GM10248 (cell line): Measurements from ENCODE around the gene TTC34.
"Not testable (repeated sequence)": the region's sequence is repeated elsewhere in the genome, so short reads cannot be mapped to it uniquely, and the experiment has no call there.

Experiments
- CTCF ChIA-PET: fragments of 300-600 bp; sonication (Branson Sonifier 250); formaldehyde crosslinking; extraction: SDS; loops from one replicate; lab custom pipeline; 2021; ENCODE audit warnings: antibody characterized with exemption; lab: Yijun Ruan, JAX
- POLR2A ChIA-PET: fragments of 350-650 bp; sonication (Branson Sonifier 250); formaldehyde crosslinking; extraction: SDS; loops from one replicate; lab custom pipeline; 2020; ENCODE audit warnings: antibody characterized with exemption; lab: Yijun Ruan, JAX
- DNase-seq: peaks from one replicate; pipeline ENCODE4 v3.0.0; 2012; ENCODE audit errors: extremely low spot score
- CTCF ChIP-seq: IDR thresholded peaks from 2 replicates; pipeline ENCODE4 v1.5.1; 2012; ENCODE audit warnings: mild to moderate bottlenecking, low read depth; ENCODE audit errors: extremely low read depth, missing control alignments, control extremely low read depth

Gene TTC34

GRCh38 chr1:2628933-2629626, 172.4 kb downstream of the TTC34 start:
- DNase-seq: no peak
- POLR2A ChIA-PET: no interaction called here
- no peak for TF ChIP-seq CTCF
- CTCF ChIA-PET: no interaction called here

GRCh38 chr1:2628191-2628932, 173.1 kb downstream of the TTC34 start:
- no peak for TF ChIP-seq CTCF
- no peak for DNase-seq
- ChIA-PET POLR2A (no interaction called here), CTCF (no interaction called here)

- CTCF ChIA-PET: no interaction called here
- DNase-seq: no peak
- POLR2A ChIA-PET: no interaction called here
- no peak for TF ChIP-seq CTCF
Measured at GRCh38 chr1:2627746-2628145, 173.7 kb downstream of the TTC34 start.

GRCh38 chr1:2625748-2626147, 175.7 kb downstream of the TTC34 start:
- CTCF ChIA-PET: interaction anchor here (1.4 kb wide), 1 partner anchor 20 kb away, joined by 3 read pairs; no protein-coding TSS in a partner anchor
- DNase-seq, POLR2A ChIA-PET: not testable (repeated sequence)

GRCh38 chr1:2625311-2625710, 176.2 kb downstream of the TTC34 start:
- CTCF ChIA-PET: no interaction called here
- no peak for TF ChIP-seq CTCF

GRCh38 chr1:2624735-2625300, 176.7 kb downstream of the TTC34 start:
- ChIA-PET CTCF (no interaction called here), POLR2A (no interaction called here)
- DNase-seq: no peak
- no peak for TF ChIP-seq CTCF

More at GRCh38 chr1:2625311-2625710, 176.2 kb downstream of the TTC34 start:
- DNase-seq: no peak
- POLR2A ChIA-PET: no interaction called here
